Stomach (tissue), 4 donors: ENCODE results near the gene STOML2.

Experiments used
- CTCF ChIP-seq, 7 experiments: fragments of 450-650 bp in 4 of 7; fragments of 200-600 bp in 3 of 7; sonication (generic) in 3 of 7; IDR thresholded peaks; one replicate each; pipeline ENCODE4 v1.5.1; 2016 to 2019; ENCODE audit warnings: antibody characterized with exemption in 7 of 7, control low read depth in 2 of 7, mild to moderate bottlenecking in 1 of 7
- EP300 ChIP-seq: sonication (generic); formaldehyde crosslinking; IDR thresholded peaks from one replicate; pipeline ENCODE4 v1.6.1; 2017; ENCODE audit warnings: antibody characterized with exemption
- POLR2A ChIP-seq, 4 donors: fragments of 450-650 bp; IDR thresholded peaks; one replicate each; pipeline ENCODE4 v1.6.1; 2016; ENCODE audit warnings: antibody characterized with exemption in 4 of 4, control low read depth in 2 of 4, mild to moderate bottlenecking in 1 of 4, moderate library complexity in 1 of 4
- POLR2AphosphoS5 ChIP-seq, 3 donors: sonication (generic); formaldehyde crosslinking; IDR thresholded peaks; one replicate each; pipeline ENCODE4 v1.6.1; 2016; ENCODE audit warnings: antibody characterized with exemption in 3 of 3

- TF ChIP-seq POLR2A (IDR thresholded peaks at IDR 0.05) (no peak), CTCF (IDR thresholded peaks at IDR 0.05) (no peak), POLR2AphosphoS5 (IDR thresholded peaks at IDR 0.05) (no peak), EP300 (no peak)
Observed at GRCh38 chr9:35142037-35142436, 39.1 kb upstream of the STOML2 start.
